Measurements from ENCODE around the gene PCDHA8. TPM values are rescaled to one million over a fixed set of nuclear protein-coding genes. Genes with fewer than 3 reads are reported as not detected.
A peak's percentile ranks its signal among the peaks of the same experiment; 100 is the strongest.
"Not testable (repeated sequence)": the region's sequence is repeated elsewhere in the genome, so short reads cannot be mapped to it uniquely, and the experiment has no call there.

The PCDHA8 gene
- total and polyA plus RNA-seq, 2 of the 13 experiments (the other 11 are each of a cell fraction or from before 2014, with no cell fraction given) = 0.03 to 0.11 TPM

DNA sequence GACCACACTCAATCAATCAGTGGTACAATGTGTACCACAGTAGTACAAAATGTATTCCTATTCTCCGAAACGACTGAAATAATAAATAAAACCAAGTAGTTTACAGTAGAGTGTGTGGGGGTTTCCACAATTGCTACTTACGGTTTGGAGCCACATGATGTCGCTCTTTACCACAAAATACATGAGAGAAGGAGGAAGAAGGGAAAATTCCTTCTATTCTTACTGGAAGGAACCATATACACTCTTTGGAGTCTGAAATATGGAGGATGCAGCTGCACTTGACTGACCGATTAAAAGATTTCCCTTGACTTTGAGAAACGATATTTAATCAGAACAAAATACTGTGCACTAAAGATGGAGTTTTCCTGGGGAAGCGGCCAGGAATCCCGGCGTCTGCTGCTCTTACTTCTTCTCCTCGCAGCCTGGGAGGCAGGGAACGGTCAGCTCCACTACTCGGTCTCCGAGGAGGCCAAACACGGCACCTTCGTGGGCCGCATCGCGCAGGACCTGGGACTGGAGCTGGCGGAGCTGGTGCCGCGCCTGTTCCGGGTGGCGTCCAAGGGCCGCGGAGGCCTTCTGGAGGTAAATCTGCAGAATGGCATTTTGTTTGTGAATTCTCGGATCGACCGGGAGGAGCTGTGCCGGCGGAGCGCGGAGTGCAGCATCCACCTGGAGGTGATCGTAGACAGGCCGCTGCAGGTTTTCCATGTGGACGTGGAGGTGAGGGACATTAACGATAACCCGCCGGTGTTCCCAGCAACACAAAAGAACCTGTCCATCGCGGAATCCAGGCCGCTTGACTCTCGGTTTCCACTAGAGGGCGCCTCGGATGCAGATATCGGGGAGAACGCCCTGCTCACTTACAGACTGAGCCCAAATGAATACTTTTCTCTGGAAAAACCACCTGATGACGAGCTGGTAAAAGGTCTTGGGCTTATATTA, 33.9 kb upstream of the PCDHA8 start, which contains the start of gene PCDHA4:
TSS of gene PCDHA4 (plus strand) at position 235 of the 942 bp plus-strand sequence.
- H3K27me3 ChIP-seq (ENCODE audit: control insufficient read depth in 1 of 2, insufficient read depth in 2 of 2, low read length in 2 of 2) = no peaks in the 10 kb centered on the region; a peak in 1 of 5 replicates
- 58% methylated on average over 24 of the region's 47 CpGs for WGBS (ENCODE audit: low lambda C conversion rate)
- no peak for FAIRE-seq
- peak; percentile 74 for ATAC-seq
- CTCF ChIA-PET (ENCODE audit: low intra/inter-chr PET ratio, low total read pairs) = no interaction called here
- BruUV-seq (replicated peaks) = no TSS peak
- no peaks in the 10 kb centered on the region for H3K4me1 ChIP-seq (ENCODE audit: insufficient read depth, low read length)
- TF ChIP-seq THYN1 (CRISPR knock-in tag; IDR thresholded peaks at IDR 0.05; ENCODE audit: borderline replicate concordance, low read depth) (no peak), FOXA3 (CRISPR knock-in tag; IDR thresholded peaks at IDR 0.05) (no peak), EED (CRISPR knock-in tag; IDR thresholded peaks at IDR 0.05) (no peak), STAG1 (CRISPR knock-in tag; IDR thresholded peaks at IDR 0.05) (peak; percentile 25; the same call in 1 of the 2 replicates), ZNF569 (CRISPR knock-in tag; IDR thresholded peaks at IDR 0.05; ENCODE audit: borderline replicate concordance) (no peak), MIER3 (CRISPR knock-in tag; IDR thresholded peaks at IDR 0.05; ENCODE audit: borderline replicate concordance) (no peak), TBX3 (IDR thresholded peaks at IDR 0.05; ENCODE audit: borderline replicate concordance) (no peak)
- TF ChIP-seq, protein P1, sequence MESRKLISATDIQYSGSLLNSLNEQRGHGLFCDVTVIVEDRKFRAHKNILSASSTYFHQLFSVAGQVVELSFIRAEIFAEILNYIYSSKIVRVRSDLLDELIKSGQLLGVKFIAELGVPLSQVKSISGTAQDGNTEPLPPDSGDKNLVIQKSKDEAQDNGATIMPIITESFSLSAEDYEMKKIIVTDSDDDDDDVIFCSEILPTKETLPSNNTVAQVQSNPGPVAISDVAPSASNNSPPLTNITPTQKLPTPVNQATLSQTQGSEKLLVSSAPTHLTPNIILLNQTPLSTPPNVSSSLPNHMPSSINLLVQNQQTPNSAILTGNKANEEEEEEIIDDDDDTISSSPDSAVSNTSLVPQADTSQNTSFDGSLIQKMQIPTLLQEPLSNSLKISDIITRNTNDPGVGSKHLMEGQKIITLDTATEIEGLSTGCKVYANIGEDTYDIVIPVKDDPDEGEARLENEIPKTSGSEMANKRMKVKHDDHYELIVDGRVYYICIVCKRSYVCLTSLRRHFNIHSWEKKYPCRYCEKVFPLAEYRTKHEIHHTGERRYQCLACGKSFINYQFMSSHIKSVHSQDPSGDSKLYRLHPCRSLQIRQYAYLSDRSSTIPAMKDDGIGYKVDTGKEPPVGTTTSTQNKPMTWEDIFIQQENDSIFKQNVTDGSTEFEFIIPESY (CRISPR knock-in tag; IDR thresholded peaks at IDR 0.05) = peak; percentile 68; the same call in 1 of the 2 replicates
- TF ChIP-seq, protein P2, sequence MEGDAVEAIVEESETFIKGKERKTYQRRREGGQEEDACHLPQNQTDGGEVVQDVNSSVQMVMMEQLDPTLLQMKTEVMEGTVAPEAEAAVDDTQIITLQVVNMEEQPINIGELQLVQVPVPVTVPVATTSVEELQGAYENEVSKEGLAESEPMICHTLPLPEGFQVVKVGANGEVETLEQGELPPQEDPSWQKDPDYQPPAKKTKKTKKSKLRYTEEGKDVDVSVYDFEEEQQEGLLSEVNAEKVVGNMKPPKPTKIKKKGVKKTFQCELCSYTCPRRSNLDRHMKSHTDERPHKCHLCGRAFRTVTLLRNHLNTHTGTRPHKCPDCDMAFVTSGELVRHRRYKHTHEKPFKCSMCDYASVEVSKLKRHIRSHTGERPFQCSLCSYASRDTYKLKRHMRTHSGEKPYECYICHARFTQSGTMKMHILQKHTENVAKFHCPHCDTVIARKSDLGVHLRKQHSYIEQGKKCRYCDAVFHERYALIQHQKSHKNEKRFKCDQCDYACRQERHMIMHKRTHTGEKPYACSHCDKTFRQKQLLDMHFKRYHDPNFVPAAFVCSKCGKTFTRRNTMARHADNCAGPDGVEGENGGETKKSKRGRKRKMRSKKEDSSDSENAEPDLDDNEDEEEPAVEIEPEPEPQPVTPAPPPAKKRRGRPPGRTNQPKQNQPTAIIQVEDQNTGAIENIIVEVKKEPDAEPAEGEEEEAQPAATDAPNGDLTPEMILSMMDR (CRISPR knock-in tag; IDR thresholded peaks at IDR 0.05) = peak; percentile 39
- H3K36me3 ChIP-seq (replicated peaks in 1 of 2; ENCODE audit: control insufficient read depth in 1 of 2, insufficient read depth in 2 of 2, low read length in 2 of 2) = no peaks in the 10 kb centered on the region
- peak; percentile 9 for DNase-seq (ENCODE audit: low spot score)
- H2AFZ ChIP-seq (ENCODE audit: low read length) = no peak within 1 kb of the TSS
- in situ Hi-C loops (cut with HindIII; ENCODE audit: extremely low pct_ligation_motif_present, low pct_unique_long_range_greater_than_20kb) (no loop called here), intact Hi-C loops (cut with micrococcal nuclease; ENCODE audit: unreplicated experiment) (no loop called here)
- POLR2A ChIA-PET = no interaction called here
- H3K79me2 ChIP-seq (ENCODE audit: insufficient read depth, low read length) = no peaks in the 10 kb centered on the region
- H4K20me1 ChIP-seq (ENCODE audit: insufficient read depth, low read length) = no peaks in the 10 kb centered on the region
- no peak within 1 kb of the TSS for H3K4me3 ChIP-seq (replicated peaks in 1 of 3; ENCODE audit: insufficient read depth in 1 of 3, low read depth in 2 of 3, low read length in 3 of 3)
- no peak within 1 kb of the TSS for H3K9ac ChIP-seq (ENCODE audit: insufficient read depth, low read depth, low read length)
- no peak within 1 kb of the TSS for H3K4me2 ChIP-seq (ENCODE audit: low read depth, low read length)
- H3K27ac ChIP-seq (ENCODE audit: extremely low read length, insufficient read depth, low read length) = no peak within 1 kb of the TSS
- peaks cover 24% of the 10 kb centered on the region for H3K9me3 ChIP-seq (ENCODE audit: low read length)

DNA sequence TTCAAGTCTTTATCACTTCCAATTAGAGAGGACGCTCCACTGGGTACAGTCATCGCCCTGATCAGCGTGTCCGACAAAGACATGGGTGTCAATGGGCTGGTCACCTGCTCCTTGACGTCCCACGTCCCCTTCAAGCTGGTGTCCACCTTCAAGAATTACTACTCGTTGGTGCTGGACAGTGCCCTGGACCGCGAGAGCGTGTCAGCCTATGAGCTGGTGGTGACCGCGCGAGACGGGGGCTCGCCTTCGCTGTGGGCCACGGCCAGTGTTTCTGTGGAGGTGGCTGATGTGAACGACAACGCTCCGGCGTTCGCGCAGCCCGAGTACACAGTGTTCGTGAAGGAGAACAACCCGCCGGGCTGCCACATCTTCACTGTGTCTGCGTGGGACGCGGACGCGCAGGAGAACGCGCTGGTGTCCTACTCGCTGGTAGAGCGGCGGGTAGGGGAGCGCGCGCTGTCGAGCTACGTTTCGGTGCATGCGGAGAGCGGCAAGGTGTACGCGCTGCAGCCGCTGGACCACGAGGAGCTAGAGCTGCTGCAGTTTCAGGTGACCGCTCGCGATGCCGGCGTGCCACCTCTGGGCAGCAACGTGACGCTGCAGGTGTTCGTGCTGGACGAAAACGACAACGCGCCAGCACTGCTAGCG, 32.6 kb upstream of the PCDHA8 start:
- FAIRE-seq; BruUV-seq (replicated peaks); H2AFZ ChIP-seq (ENCODE audit: low read length); H3K27me3 ChIP-seq (ENCODE audit: control insufficient read depth in 1 of 2, insufficient read depth in 2 of 2, low read length in 2 of 2); H3K4me3 ChIP-seq (replicated peaks in 1 of 3; ENCODE audit: insufficient read depth in 1 of 3, low read depth in 2 of 3, low read length in 3 of 3); H4K20me1 ChIP-seq (ENCODE audit: insufficient read depth, low read length); CTCF ChIA-PET (ENCODE audit: low intra/inter-chr PET ratio, low total read pairs); H3K4me2 ChIP-seq (ENCODE audit: low read depth, low read length); H3K27ac ChIP-seq (ENCODE audit: extremely low read length, insufficient read depth, low read length); DNase-seq (ENCODE audit: low spot score); POLR2A ChIA-PET; H3K36me3 ChIP-seq (replicated peaks in 1 of 2; ENCODE audit: control insufficient read depth in 1 of 2, insufficient read depth in 2 of 2, low read length in 2 of 2); H3K4me1 ChIP-seq (ENCODE audit: insufficient read depth, low read length); in situ Hi-C loops (cut with HindIII; ENCODE audit: extremely low pct_ligation_motif_present, low pct_unique_long_range_greater_than_20kb); H3K9ac ChIP-seq (ENCODE audit: insufficient read depth, low read depth, low read length); ATAC-seq; H3K79me2 ChIP-seq (ENCODE audit: insufficient read depth, low read length); intact Hi-C loops (cut with micrococcal nuclease; ENCODE audit: unreplicated experiment): not testable (repeated sequence)
- WGBS (ENCODE audit: low lambda C conversion rate) = 89% methylated on average over 62 of the region's 62 CpGs
- peaks cover 12% of the 10 kb centered on the region; the same call in 1 of the 2 replicates for H3K9me3 ChIP-seq (ENCODE audit: low read length)

Data from HepG2 (cell line).